Tibial nerve (tissue), 4 donors: ENCODE results near the gene MAPKAPK2.

Source experiments
- EP300 ChIP-seq, 2 donors: sonication (generic); formaldehyde crosslinking; IDR thresholded peaks; one replicate each; pipeline ENCODE4 v1.6.1; 2017; ENCODE audit warnings: antibody characterized with exemption in 2 of 2, mild to moderate bottlenecking in 1 of 2
- POLR2A ChIP-seq, 2 donors: fragments of 450-650 bp; IDR thresholded peaks; one replicate each; pipeline ENCODE4 v1.6.1; 2017; ENCODE audit warnings: antibody characterized with exemption in 2 of 2, mild to moderate bottlenecking in 2 of 2, moderate library complexity in 2 of 2
- TF ChIP-seq, protein P1 (sequence below), 5 experiments: fragments of 200-600 bp in 3 of 5; fragments of 450-650 bp in 2 of 5; sonication (generic) in 3 of 5; IDR thresholded peaks; one replicate each; pipeline ENCODE4 v1.5.1; 2016 to 2019; ENCODE audit warnings: antibody characterized with exemption in 5 of 5, mild to moderate bottlenecking in 3 of 5, moderate library complexity in 2 of 5

DNA sequence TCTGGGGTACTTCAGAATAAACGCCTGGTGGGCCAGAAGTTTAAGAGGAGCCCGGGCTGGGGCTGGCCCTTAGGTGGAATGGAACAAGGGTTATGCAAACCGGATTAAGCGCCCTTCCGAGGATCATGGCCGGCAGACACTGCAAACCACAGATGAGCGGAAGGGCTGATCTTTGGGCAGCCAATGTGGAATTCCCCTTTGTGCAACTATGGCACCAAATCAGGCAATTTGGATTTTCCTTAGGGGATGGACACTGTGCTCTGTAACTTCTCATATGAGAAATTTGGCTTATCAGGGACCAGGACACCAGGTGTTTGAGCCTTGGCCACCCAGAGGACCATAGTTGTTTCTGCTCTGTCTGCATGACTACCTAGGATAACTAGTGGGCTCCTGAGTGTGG lies 93.3 kb downstream of the MAPKAPK2 start:
- TF ChIP-seq, protein P1, sequence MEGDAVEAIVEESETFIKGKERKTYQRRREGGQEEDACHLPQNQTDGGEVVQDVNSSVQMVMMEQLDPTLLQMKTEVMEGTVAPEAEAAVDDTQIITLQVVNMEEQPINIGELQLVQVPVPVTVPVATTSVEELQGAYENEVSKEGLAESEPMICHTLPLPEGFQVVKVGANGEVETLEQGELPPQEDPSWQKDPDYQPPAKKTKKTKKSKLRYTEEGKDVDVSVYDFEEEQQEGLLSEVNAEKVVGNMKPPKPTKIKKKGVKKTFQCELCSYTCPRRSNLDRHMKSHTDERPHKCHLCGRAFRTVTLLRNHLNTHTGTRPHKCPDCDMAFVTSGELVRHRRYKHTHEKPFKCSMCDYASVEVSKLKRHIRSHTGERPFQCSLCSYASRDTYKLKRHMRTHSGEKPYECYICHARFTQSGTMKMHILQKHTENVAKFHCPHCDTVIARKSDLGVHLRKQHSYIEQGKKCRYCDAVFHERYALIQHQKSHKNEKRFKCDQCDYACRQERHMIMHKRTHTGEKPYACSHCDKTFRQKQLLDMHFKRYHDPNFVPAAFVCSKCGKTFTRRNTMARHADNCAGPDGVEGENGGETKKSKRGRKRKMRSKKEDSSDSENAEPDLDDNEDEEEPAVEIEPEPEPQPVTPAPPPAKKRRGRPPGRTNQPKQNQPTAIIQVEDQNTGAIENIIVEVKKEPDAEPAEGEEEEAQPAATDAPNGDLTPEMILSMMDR (IDR thresholded peaks at IDR 0.05): no peak
- TF ChIP-seq POLR2A (IDR thresholded peaks at IDR 0.05) (no peak), EP300 (IDR thresholded peaks at IDR 0.05) (no peak)
